Activated CD8-positive, alpha-beta memory T cell treated with anti-CD3 and anti-CD28 coated beads, Interleukin-2, amount 50 U/mL, for 24 hours (primary cell): ENCODE measurements around the gene BEND3.
"Not testable (repeated sequence)": the region's sequence is repeated elsewhere in the genome, so short reads cannot be mapped to it uniquely, and the experiment has no call there.

Source experiments
- DNase-seq: peaks from one replicate; pipeline ENCODE4 v3.0.0-alpha.2; 2020; ENCODE audit errors: extremely low read depth

Gene BEND3

DNA sequence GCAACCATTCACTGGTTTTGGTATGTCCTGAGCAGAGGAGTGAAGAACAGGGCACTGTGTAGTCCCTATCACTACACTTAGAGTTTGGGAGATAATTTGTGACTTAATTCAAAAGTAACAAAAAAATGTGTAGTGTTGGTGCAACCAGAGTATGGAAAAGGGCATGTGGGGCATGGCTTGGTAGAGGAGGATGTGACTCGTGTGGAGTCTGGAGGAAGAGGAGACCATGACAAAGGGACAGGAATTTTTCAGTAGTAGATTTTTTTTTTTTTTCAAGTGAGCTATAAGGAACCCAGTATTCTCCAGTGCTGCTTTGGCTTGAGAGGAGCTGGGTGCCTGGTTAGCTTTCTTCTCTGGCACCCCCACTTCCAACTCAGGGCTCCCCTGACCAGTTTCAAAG is 82.2 kb downstream of the BEND3 start:
- DNase-seq = no peak

DNA sequence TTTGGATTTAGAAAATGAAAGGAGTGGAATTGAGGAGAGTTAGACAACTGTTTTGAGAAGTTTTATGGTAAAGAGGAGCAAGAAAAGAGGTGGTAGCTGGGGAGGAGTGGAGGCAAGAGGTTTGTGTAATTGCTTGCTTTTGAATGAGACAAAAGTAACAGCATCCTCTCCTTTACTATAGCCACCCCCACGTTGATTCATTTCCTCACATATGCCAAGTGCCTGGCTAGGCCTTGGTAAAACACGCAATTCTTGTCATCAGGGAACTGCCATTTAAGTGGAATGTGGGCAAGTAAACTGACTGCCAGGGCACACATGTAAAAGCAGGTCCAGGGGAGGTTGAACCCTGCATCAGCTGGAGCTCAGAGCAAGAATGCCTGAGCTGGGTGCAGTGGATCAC is 83.3 kb downstream of the BEND3 start:
- DNase-seq = no peak

DNA sequence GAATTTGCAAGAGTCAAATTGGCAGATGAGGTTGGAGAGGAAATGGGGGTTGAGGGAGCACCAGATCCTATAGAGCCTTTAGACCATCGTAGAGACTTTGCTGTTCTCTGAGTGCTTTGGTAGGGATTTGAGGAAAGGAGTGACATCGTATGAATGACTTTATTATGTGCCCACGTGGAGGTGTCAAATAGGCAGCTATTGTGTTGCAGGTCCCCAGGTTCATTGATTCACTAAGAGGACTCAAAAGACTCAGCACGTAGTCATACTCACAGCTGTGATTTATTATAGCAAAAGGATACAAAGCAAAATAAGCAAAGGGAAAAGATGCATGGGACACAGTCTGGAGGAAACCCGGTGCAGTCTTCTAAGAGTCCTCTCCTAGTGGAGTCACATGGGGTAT is 85.2 kb downstream of the BEND3 start:
- DNase-seq = no peak

DNA sequence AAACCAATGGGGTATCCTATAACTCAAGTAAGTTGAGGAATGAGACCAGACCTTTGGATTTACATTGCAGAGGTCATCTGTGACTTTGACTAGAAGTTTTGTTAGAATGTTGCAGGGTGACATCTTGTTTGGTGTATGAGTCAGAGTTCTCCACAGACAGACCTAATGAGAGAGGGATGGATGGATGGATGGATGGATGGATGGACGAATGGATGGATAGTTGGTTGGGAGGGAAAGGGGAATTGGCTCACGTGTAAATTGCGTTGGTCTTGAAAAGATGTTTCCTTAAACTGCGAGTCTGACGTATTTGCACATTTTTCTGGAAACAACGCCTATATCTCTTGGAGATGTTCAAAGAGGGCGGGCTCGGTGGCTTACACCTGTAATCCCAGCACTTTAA is 88.3 kb downstream of the BEND3 start:
- DNase-seq = no peak

DNA sequence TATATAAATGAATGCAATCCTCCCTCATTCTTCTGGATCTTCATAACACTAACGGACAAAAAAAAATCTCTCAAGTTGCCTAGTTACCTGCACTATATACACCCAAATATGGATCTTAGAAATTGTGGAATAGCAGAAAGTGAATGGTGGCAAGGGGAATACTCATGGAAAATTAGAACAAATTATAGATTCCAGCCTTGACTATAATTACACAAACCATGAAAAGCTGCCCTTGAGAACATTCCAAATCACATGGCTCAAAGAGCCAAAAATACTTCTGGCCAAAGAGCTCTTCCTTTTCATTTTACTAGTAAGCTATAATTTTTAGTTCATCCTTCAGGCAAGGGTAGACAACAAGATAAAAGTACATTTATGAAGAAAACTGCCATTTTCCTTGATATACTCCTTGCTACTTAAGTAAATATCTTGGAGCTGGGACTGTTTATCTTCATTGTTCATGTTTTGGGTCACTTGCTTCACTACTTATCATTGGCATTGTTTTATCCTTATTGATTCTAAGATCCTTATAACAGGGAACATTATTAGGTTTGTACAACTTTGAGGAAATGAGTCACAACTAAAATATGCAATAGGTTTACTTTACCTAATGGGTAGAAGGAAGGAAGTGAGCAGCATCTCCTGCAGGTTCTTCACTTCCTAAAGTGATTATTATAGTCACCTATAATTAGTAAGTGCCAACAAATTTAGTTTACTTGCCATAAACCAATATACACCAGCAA is 93.7 kb downstream of the BEND3 start:
- DNase-seq = no peak

GRCh38 chr6:107020239-107020638 is 95.1 kb downstream of the BEND3 start:
- DNase-seq = no peak

- DNase-seq = not testable (repeated sequence)
Observed at GRCh38 chr6:107019628-107020027, 95.7 kb downstream of the BEND3 start.

- DNase-seq = no peak
Observed at GRCh38 chr6:107019047-107019446, 96.3 kb downstream of the BEND3 start.
